Frontal cortex (tissue), 4 donors: ENCODE measurements around the gene NHSL2. TPM values are rescaled to one million over a fixed set of nuclear protein-coding genes. Genes with fewer than 3 reads are reported as not detected.

Source experiments
- DNase-seq, 2 donors: peaks; one replicate each; pipeline ENCODE4 v3.0.0; 2012; ENCODE audit warnings: low spot score in 2 of 2
- FAIRE-seq: peaks from 2 replicates; lab custom pipeline; 2012; peaks lifted over from hg19 to GRCh38; lab: Jason Lieb, UNC
- total RNA-seq: library from RNA; depleted of rRNA; stranded (reverse); fragments of >200 nt; gene quantifications from one replicate; pipeline ENCODE4 v1.2.3, GENCODE V29; 2014
- donor health status: control.
- donor health status: control.
- donor health status: control.

The NHSL2 gene
- total RNA-seq, 1 donor from 2014 or later: 0.82 TPM

DNA sequence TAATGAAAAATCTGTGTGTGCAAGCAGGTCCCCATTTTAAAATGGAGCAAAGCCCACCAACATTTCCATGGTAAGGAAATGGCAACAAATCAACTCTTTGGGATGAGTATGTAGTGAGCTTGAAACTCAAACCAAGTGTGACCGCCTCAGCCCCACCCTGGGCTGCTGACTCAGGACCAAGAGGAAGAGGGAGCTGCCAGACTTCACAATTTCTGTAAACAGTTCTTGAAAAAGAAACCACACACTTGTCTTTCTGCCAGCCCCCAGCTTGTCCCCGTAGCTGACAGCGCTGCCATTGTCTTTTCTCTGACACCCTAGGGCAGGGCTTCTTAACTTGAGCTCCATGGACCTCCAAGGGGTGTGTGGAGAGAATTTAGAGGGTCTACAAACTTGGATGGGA, 210.7 kb downstream of the NHSL2 start:
- no peak for FAIRE-seq
- peak in 1 of 2 donors; percentile 48 for DNase-seq

DNA sequence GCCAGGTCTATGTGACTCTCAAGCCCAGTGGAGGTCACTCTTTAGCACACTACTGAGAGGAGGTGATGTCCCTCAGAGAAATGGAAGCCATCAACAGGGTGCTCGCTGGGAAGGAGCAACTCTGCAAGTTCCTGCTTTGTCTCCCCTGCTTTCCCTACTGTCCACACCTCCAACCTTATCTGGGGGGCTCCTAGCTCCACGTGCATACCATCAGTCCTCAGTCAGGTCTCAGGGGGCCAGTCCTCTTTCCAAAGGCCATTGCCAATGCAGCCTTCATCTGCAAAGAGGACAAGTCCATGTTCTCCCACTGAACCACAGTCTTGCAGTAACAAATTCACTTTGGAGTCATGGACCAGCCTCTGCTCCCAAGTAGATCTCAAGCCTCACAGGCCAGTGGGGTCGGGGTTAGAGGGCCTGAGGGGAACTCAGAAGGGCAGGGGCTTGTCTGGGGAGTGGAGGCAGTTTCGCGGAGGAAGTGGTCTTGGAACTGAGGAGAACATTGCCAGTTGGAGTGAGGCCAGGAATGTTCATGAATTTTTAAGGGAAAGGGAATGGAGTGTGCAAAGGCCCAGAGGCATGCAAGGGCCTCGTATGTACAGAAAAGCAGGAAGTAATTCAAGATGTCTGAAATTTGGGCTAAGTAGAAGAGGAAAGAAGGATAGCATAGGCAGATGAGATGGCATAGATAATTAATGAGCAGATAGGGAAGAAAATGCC, 212.1 kb downstream of the NHSL2 start:
- DNase-seq (no peak), FAIRE-seq (no peak)

DNA sequence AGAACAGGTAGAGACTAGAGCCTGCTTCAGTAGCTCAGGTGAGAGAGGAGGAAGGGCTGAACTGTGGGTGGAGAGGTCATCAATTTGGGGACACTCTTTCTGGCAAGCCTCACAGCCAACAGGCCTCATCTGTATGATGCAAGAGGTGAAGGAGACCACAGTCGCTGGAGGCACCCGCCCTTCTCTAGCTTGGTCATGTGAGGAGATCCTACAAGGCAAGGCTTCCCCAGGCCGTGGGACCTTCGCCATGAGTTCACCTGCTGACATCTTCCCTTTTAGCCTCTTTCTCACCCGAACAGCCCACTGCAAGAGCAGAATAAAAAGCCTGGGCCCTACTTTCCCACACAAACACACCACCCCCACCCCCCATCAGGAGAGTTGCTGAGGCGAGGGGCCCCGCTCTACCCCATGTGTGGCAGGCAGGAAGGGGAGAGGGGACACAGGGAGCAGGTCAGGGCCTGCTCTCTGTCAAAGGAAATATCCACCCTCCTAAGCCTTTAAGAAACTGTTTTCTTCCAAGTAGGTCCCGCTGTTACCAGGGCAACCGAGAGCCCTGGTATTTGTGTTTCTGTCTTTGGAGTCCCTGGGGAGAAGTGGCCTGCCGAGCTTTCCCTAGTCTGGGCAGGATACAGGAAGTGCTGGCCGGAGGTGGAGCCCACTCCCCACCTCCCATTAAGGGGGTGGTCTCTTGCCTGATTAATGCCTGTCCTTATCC, 213.0 kb downstream of the NHSL2 start:
- DNase-seq: peak in 1 of 2 donors; percentile 21

DNA sequence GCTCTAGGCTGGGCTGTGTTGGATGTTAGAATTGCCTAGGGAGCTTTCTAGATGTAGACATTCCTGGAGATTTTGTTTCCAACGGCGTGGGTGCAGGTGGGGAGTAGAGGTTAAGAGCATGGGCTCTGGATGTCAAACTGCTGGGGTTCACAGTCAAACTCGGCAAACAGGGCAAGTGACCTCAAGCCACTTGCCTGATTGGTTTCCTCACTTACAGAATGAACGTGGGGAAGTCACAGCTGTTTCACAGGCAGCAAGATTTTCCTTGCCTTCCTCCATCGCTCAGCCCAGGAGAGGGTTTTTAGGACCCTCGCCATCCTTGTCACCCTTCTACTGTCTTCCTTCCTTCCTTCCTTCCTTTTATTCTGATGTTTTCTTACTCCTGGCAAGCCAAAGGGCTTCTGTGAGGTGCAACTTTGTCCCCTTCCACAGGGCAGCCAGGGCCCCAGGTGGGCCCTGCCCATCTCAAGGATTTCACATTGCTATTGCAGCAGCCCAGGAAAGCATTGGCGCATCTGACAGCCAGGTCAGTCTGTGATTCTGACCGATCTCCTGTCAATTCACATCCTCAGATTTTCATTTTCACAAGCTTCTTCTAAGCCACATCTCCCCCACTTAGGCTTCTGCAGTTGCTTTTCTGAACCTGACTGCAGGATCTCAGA, 214.0 kb downstream of the NHSL2 start:
- no peak for FAIRE-seq

More for the DNA sequence above, 213.0 kb downstream of the NHSL2 start:
- no peak for FAIRE-seq

DNA sequence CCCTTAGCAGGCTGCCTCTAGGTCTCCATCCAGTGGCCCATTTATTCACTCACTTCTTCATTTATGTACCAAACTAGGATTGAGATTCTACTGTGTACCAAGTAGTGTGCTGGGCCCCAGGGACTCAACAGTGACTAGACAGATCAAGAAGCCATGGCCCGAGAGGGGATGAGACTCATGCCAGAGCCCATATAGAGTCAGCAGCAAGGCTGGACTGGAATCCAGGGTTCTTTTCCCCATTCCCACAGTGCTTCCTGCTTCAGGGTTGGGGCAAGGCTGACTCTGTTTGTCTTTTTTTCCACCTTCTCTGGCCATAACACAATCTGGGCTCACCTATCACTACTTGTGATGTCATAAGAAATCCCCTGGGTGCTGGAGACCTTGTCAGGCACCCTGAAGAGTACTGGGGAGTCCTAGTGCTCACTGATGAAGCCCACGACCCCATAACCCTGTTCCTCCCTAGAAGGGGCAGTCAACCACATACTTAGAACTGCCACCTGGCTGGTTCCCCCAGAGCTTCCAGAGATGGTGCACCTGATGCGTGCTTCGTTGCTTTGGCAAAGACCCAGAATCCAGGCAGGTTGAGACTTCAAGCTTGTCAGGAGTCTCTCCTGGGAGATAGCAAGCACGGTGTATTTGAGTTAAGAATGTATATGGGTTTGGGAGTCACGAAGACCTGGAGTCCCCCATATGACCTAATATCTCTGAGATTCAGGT, 214.8 kb downstream of the NHSL2 start:
- FAIRE-seq (no peak), DNase-seq (no peak)

More for the DNA sequence above, 214.0 kb downstream of the NHSL2 start:
- no peak for DNase-seq

DNA sequence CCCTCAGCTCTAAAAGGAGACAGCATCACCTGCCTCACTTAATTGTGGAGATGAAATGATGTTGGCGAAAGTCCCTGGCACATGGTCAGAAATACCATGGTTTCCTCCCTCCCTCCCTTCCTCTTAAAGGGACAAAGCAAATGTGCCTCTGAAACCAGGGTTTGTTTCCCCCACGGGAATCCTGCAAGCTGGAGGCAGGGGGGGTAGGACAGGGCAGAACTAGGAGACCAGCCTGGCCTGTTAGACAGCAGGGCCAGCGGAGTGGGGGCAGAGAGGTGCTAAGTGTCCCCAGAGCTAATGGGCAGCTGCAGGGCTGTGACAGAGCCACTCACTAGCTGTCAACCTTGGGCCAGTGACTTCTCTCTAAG, 215.4 kb downstream of the NHSL2 start:
- DNase-seq: no peak
- FAIRE-seq: no peak

DNA sequence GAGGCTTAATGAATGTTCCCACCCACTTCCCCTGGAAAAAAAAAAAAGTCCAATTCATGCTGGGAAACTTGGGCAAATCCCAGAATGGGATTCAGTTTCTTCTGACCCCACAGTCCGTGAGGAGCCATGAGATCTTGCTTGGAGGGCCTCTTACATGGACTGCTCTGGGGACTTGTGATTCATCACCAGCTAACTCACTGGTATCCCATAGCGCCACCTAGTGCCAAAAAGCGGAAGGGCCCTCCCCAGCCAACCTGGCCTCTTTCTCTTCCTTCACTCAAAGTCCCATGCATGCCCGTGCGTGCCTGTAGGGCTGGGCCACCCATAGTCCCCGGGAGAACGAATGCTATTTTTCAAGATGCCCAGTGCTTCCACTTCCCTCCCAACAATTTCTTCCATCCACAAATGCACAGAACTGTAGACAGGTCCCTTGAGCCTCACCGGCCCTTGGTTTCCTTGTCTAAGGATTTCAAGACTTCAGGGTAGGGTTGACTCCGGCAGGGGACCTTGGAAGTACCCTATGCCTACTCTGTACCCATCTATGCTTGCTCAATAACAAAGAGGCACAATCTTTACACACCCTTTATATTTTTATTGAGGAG, 216.0 kb downstream of the NHSL2 start:
- no peak for FAIRE-seq
- DNase-seq: peak; percentile 54 to 63

DNA sequence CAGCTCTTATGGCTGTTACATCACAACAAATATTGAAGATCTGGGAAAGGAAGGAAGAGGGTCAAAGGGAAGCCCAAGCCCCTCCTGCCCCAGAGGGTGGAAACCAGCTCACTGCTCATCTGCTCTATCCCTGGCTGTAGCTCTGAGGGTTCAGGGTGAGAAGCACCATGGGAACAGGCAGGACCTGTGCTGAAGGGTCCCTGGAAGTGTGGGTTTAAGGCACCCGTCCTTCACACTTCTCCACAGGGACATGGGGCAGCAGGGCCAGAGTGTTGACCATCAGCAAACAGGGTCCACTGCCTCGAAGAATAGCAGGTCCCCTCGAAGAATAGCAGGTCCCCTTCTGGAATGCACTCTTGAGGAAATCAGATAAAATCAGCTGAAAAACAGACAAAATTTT, 216.7 kb downstream of the NHSL2 start:
- no peak for FAIRE-seq

DNA sequence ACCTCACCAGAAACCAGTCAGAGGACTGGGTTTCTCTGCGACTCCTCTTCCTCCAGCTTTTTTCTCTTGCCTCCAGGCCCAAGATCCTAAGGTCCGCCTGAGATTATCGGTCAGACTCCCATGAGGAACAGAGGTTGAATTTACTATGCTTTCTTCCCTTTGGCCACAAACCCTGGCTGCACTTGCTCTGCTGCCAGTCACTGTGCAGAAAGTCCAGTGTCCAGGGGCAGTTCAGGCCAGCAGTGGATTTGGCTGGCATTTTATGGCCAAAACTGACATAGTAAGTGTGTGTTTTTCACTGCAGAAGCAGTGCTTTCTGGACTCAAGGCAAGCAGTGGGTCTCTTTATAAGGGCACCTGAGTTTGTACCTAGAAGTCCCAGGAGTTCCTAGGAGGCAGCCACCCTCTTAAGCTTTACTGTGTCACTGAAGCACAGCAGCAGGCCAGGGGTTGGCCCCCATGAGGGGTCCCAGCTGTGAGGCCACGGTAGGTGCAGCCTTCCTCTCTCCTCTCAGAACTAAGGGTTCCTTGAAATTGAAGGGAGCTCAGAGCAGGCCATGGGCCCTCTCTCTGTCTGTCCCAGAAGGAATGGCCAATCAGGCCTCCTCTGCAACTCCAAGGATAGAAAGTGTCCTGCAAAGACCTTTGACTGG, 217.7 kb downstream of the NHSL2 start:
- no peak for DNase-seq
- FAIRE-seq: no peak

More for the DNA sequence above, 216.7 kb downstream of the NHSL2 start:
- no peak for DNase-seq

DNA sequence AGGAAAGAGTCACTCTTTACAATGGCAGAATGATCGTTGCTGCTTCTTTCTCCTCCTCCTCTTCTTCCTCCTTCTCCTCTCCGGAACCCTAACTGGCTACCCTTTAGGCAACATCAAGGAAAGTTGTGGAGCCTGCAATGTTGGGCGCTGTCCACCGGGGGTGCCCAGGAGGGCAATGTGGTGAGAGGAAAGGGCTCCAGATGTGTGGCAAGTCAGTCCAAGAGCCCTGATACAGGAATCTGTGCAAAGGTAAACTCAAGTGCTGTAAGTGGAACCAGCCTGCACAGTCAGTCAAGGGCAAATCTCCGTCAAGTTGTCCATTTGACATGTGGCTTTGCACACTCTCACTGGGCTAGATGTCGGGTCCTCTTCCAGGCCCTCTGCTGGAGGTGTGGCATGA, 218.2 kb downstream of the NHSL2 start:
- no peak for FAIRE-seq
- no peak for DNase-seq

DNA sequence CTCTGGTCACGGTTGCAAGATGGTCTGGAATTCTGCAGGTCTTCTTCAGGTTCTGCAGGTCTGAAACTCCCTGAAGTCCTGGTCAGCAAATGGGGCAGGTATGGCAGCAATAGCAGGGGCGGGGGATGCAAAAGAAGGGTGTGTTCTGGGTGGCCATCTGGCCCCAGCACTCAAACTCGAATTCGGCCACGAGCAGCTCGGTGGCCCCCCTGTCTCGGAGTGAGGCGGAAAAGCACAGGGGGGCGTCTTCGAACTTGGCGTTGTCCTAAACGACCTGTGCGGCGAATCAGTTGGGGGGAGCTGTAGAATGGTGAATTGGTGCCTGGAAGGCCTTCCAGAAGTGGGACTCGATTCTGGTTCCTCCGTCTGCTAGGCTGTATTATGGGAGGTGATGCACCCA, 219.0 kb downstream of the NHSL2 start:
- FAIRE-seq: no peak

DNA sequence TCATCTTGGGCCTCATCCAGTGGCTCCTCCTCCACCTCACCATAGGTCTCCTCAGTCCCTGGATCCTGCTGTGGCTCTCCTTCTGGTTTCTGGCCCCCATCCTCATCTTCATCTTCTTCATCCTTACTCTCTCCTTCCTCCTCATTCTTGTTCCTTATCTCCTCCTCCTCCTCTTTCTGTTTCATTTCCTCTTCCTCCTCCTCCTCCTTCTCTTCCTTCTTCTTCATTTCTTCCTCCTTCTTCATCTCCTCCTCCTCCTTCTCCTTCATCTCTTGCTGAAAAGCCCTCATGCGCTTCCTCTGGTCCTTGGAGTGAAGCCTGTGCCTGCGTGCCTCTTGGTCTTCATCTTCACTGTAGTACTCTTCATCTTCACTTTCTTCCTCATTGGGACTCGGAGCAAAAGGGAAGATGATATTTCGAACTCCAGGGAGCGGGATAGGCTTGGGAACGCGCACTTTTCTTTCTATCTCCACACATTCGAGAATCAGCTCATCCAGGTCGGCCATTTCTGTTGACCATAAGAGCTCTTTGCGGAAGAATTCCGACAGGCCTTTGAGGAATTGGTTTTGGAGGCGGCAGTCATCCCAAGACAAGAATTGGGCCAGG, 219.6 kb downstream of the NHSL2 start:
- FAIRE-seq (no peak), DNase-seq (no peak)

More for the DNA sequence above, 219.0 kb downstream of the NHSL2 start:
- no peak for DNase-seq

DNA sequence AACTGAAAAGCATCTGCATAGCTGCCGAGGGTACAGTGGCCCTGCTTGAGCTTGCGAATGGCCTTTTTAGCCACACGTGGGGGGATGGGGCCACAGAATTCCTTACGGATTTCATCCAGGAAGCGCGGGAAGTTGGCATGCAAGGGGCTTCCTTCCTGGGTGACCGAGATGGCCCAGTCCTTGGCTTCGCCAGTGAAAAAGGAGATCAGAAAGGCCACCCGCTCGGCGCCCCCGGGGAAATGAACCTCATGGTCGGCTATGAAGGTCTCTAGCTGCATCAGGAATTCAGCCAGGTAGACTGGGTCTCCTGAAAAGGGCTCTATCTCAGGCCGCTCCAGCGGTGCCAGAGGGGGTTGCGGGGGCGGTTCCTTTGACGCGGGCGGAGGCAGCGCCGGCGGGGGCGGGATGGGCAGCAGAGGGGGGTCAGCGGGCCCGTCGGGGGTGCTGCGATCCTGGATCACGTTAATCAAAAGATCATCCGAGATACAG, 220.2 kb downstream of the NHSL2 start:
- no peak for FAIRE-seq
- DNase-seq: no peak

DNA sequence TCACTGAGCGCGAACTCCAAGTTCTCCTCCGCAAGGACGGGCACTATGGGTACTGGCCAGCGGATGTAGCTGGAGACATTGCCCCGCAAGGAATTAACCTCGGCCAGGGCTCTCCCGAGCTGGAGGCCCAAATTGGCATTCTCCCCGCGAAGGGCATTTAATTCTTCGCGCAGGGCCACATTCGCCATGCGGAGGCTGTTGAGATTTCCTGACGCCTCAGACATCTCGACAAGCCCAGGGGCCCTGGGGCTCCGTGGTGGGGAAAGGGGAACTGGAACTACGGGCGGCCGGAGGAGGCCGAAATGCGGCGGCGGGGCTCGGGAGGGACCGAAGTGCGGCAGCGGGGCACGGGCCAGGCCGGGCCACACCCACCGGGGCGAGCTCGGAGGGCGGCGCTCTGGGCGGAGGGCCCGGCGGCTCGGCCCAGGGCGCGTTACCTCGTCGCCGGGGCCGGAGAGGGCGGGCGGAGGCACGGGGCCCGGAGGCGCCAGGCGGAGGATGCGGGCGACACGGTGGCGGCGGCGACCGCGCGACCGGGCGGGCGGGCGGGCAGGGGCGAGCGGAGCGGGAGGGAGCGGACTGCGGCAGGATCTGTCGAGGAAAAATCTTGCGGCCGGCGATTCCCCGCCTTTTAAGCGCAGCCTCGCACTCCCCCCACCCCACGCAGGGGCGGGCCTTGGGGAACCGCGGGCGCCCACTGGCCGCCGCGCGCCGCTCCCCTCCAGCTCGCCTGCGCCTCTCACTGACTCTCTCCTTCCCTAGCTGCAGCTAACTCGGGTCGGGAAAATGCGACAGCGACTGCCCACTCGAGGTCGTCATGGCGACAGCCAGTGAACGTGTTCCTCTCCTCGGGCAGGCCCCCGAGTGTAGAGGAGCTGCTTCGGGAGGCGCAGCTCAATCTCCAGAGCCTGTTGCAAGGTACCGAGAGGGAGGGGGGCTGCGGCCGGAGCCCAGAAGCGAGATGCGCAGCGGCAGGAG, 221.0 kb downstream of the NHSL2 start, which contains the start of gene RTL5:
Gene RTL5, minus strand, starts transcription at position 599 of the 978 bp plus-strand sequence.
- DNase-seq: peak; percentile 72 to 73
- no peak for FAIRE-seq

DNA sequence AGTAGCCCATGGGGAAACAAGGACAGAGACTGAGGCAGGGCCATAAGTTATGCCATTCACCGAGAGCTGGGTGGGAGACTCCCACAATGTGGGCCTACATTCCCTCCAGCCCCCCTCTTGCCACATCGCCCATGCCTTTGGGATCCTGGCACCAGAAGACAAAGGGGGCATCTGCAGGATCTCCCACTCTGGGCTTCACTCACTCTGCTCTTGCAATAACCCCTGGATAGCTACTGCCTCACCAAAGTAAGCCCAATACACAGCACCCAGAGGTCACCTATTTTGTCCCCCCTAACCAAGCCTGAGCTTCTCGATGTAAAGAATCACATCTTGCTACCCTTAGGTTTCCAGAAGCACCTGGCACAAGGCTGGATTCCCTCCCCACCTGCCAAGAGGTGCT, 221.8 kb downstream of the NHSL2 start:
- FAIRE-seq (no peak), DNase-seq (no peak)

DNA sequence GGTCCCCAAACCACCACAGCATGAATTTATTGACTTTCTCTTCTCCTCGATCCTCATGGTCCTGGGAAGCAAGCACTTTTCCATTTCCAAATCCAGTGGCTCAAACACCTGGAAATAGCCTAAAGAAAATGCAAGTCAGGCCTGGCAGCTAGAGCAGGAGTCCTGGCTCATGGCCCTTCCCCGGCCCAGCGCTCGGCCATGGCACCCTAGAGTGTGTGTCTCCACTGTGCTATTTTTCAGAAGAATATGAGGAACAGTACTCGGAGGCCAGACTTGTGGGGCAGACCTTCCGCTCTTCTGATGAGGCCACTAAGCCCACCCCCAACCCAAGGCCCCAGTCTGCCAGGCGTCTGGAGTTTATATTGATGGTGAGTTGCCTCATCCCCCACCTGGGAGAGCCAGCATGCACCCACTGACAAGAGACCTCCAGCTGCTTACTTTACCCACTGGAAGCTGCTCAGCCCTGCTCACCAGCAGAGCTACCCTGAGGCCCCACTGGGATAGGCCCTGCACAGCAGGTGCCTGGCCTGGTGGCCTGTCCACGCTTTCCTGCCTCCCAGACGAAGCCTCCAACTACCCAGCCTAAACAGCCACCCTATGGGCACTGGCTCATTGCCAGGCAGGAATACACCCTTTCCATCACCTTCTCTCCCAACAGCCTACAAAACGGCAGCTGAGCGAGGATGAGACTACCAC, 223.4 kb downstream of the NHSL2 start:
- FAIRE-seq (no peak), DNase-seq (no peak)
